Esophagus muscularis mucosa (tissue), 3 donors: Measurements from ENCODE around the gene TGFBR3.

Experiments used
- POLR2A ChIP-seq: fragments of 450-650 bp; IDR thresholded peaks from one replicate; pipeline ENCODE4 v1.6.1; 2017; ENCODE audit warnings: antibody characterized with exemption, moderate library complexity, mild to moderate bottlenecking, low read depth
- TF ChIP-seq, protein P1 (sequence below), 3 experiments: fragments of 200-600 bp in 2 of 3; fragments of 450-650 bp in 1 of 3; sonication (generic) in 2 of 3; IDR thresholded peaks; one replicate each; pipeline ENCODE4 v1.5.1; 2017 to 2019; ENCODE audit warnings: antibody characterized with exemption in 3 of 3, mild to moderate bottlenecking in 2 of 3, moderate library complexity in 1 of 3

DNA sequence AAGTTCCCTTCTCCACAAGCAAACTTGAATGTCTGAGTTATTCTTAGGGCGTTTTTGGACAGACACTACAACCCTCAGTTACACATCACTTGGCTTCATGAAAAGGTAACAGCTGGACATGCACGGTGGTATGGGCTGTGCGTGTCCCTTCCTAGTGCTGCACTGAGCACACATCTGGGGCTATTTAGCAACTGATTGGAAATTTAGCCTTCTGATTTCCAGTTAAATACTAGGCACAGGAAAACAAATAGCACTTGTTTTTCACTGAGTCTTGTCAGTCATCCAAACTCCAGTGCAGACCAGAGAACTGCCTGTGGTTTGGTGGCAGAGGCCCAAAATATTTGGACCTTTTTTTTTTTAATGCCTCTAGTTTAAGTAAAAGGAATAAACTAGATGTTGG, 134.7 kb downstream of the TGFBR3 start:
- TF ChIP-seq, protein P1, sequence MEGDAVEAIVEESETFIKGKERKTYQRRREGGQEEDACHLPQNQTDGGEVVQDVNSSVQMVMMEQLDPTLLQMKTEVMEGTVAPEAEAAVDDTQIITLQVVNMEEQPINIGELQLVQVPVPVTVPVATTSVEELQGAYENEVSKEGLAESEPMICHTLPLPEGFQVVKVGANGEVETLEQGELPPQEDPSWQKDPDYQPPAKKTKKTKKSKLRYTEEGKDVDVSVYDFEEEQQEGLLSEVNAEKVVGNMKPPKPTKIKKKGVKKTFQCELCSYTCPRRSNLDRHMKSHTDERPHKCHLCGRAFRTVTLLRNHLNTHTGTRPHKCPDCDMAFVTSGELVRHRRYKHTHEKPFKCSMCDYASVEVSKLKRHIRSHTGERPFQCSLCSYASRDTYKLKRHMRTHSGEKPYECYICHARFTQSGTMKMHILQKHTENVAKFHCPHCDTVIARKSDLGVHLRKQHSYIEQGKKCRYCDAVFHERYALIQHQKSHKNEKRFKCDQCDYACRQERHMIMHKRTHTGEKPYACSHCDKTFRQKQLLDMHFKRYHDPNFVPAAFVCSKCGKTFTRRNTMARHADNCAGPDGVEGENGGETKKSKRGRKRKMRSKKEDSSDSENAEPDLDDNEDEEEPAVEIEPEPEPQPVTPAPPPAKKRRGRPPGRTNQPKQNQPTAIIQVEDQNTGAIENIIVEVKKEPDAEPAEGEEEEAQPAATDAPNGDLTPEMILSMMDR (IDR thresholded peaks at IDR 0.05) = no peak
- TF ChIP-seq POLR2A = no peak
